ENCODE data around the gene GOLGA2.

GRCh38 chr9:128304136-128304970 is 28.5 kb upstream of the GOLGA2 start:
- no peak for TF ChIP-seq CTCF (conservative IDR thresholded peaks at IDR 0.05 in 1 of 2, IDR thresholded peaks at IDR 0.05 in 1 of 2; ENCODE audit: low read depth in 1 of 2, low read length in 2 of 2)
- no peak for TF ChIP-seq EZH2 (IDR thresholded peaks at IDR 0.05; ENCODE audit: low read length, missing control alignments)

Measured in fibroblast of lung (primary cell).